GM12892 (cell line): ENCODE data around the gene PFKP.

Experiments
- DNase-seq: peaks from one replicate; pipeline ENCODE4 v3.0.0; 2011; ENCODE audit not compliant: insufficient read length
- FAIRE-seq: peaks from 2 replicates; lab custom pipeline; 2011; peaks lifted over from hg19 to GRCh38; lab: Jason Lieb, UNC
- POLR2A ChIP-seq: IDR thresholded peaks from 2 replicates; pipeline ENCODE4 v1.6.1; 2011; ENCODE audit warnings: low read depth, low read length, control low read depth
- POLR2AphosphoS5 ChIP-seq: IDR thresholded peaks from 2 replicates; pipeline ENCODE4 v1.6.1; 2011; ENCODE audit warnings: low read depth, low read length, control low read depth
- TAF1 ChIP-seq: IDR thresholded peaks from 2 replicates; pipeline ENCODE4 v1.6.1; 2011; ENCODE audit warnings: low read depth, mild to moderate bottlenecking, control low read depth, low read length, borderline replicate concordance

The PFKP gene

GRCh38 chr10:3126249-3126648 lies 58.9 kb downstream of the PFKP start:
- no peak for DNase-seq
- no peak for FAIRE-seq
- TF ChIP-seq POLR2AphosphoS5 (no peak), POLR2A (0 out of 2 replicates have a peak, but pooled peaks have one; percentile 17)

DNA sequence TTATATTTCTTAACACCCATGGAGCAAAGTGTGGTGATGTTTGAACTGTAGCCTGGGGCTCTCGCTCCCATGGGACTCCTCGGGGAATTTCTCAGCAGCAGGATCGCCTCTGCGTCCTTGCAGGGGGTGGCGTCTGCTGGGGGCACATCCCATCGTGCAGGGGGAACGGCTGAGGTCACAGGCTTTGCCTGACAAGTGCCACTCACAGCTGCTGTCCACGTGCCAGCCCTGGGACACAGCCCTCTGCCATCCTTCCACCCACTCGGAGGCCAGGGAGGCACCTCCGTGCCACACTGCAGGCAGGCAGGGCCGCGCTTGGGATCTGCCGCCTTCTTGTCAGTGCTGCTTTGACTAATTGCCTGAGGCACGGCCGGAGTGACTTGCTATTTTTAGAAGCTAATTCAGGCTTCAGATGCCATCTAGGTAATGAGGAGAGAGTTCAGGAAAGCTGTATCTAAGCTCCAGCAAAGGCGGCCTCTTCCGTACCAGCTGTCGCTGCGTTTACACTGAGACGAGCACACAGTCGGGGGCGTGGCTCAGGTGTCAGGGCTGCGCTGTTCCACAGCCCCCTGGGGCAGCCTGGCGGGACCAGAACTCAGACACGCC lies 59.5 kb downstream of the PFKP start:
- TF ChIP-seq TAF1 (no peak), POLR2A (no peak), POLR2AphosphoS5 (no peak)
- DNase-seq = no peak
- no peak for FAIRE-seq

DNA sequence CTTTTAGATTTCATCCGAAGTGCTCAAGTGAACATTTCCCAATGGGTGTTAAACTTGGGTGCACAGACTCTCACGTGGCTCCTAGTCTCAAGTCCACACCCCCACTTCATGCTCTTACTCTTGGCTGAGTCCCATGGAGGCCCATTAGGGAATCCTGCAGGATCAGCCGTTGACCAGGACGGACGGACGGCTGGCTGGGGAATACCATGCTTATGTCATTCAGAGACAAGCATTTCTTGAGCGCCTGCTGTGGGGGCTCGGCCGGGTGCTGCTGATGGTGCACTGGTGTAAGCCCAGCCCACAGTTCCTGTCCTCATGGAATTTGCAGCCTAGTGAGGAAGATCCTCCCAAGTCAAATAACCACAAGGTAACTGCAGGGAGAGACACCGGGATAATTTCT lies 60.6 kb downstream of the PFKP start:
- no peak for FAIRE-seq
- no peak for DNase-seq
- TF ChIP-seq TAF1 (no peak), POLR2AphosphoS5 (no peak), POLR2A (no peak; the same call in 1 of the 2 replicates)

- FAIRE-seq (no peak), DNase-seq (no peak)
- no peak; the same call in 1 of the 2 replicates for TF ChIP-seq POLR2AphosphoS5
Measured at GRCh38 chr10:3128379-3129130, 61.2 kb downstream of the PFKP start.

GRCh38 chr10:3129581-3130340 lies 62.4 kb downstream of the PFKP start:
- FAIRE-seq (no peak), DNase-seq (no peak)
- TF ChIP-seq POLR2A (no peak; the same call in 1 of the 2 replicates), TAF1 (no peak), POLR2AphosphoS5 (no peak; the same call in 1 of the 2 replicates)

- FAIRE-seq (no peak), DNase-seq (no peak)
- no peak for TF ChIP-seq TAF1
- no peak for TF ChIP-seq POLR2A
- TF ChIP-seq POLR2AphosphoS5 = no peak
Measured at GRCh38 chr10:3131098-3131497, 63.8 kb downstream of the PFKP start.

DNA sequence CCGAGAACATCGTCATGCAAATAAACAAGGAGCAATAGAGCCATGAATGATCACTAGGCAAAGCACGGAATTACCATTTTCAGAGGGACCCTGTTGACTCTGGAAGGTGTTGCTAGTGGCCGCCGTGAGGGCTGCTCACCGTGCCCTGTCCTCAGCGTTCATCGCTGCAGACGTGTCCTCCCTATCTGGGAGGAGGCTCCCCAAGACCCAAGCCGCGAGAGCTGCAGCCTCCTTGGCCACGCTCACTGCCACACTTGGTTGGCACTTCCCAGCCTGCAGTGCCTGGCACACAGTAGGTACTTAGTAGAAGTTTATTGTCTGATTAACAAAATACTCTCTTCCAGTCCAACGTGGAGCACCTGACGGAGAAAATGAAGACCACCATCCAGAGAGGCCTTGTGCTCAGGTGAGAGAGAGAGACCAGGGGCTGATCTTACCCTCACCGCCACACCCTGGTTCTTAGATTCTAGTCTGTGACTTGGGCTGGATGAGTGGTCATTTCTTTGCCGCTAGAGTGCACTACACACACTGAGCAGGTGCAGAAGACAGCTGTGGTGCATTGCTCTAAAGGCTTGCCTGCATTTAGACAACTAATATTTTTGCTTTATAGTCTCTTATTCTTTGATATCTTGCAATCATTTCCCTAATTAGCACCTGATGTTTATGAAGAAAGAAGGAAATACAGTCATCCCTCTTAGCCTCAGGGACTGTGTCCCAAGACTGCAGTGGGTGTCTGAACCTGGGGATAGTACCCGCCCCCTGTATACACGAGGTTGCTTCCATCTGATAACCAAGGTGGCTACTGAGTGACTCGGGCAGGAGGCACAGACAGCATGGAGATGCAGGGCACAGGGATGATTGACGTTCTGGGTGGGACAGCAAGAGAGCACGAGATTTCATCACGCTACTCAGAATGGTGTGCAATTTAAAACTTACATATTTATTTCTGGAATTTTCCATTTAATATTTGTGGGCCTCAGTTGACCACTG lies 65.0 kb downstream of the PFKP start:
- TF ChIP-seq POLR2A (no peak), POLR2AphosphoS5 (no peak), TAF1 (no peak)
- FAIRE-seq = no peak
- no peak for DNase-seq

DNA sequence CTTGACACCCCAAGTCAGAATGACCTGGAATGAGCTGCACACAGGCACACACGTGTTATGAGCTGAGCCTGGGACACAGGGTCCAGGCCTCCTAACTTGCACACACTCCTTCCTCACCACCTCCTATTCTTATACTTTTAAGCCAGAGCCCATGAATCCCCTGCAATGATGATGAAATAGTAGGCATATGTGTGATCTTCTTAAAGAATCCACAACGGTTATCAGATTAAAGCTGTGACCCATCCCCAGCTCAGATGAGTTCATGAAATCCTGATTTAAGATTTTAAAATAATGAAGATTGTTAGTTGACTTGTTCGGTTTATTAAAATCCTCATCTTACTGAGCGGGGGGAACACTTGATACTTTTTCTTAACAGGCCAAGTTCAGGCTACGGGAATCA lies 66.6 kb downstream of the PFKP start:
- no peak for FAIRE-seq
- no peak for DNase-seq
- no peak for TF ChIP-seq TAF1
- no peak for TF ChIP-seq POLR2A
- no peak for TF ChIP-seq POLR2AphosphoS5

- TF ChIP-seq POLR2A (no peak), TAF1 (no peak), POLR2AphosphoS5 (no peak)
- FAIRE-seq = no peak
- no peak for DNase-seq
Measured at GRCh38 chr10:3135006-3135405, 67.7 kb downstream of the PFKP start.

- FAIRE-seq (no peak), DNase-seq (no peak)
- TF ChIP-seq TAF1 = no peak
- no peak for TF ChIP-seq POLR2A
Measured at GRCh38 chr10:3136336-3136735, 69.0 kb downstream of the PFKP start.

DNA sequence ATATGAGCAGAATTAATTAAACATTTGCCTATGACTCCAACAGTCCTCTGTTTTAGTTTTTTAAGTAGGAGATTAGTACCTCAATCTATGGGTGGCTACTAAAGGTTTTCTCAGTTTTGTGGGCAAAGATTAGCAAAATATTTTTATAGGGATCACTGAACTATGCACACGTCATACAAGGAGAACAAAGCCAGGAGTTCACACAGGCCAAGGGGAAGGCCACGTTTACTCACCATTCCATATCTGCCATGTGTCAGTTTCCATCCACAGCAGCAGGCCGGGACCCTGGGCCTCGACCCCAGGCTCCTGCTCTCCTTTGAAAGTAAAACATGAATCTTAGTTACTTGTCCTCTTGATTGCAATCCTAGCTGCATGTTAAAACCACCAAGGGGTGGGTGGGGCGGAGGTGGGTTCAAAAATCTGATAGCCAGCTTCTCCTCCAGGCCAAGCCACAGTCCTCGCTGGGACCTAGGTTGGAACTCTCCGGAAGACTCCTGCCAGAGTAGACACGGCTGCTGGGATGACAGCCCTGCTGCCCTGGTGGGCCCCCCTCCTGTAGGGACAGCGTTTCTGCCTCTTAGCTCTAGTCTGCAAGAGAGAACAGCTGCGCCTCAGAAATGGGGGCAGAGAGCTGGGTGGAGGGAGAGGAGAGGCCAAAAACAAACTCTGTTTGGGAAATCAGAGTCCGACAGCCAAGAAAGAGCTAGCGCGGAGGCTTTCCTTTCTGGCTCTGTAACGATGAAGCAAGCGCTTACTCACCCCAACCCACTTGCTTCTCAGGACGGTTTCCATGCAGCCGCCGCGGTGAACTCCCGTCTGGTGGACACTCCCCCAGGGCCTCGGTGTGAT lies 69.6 kb downstream of the PFKP start:
- no peak for TF ChIP-seq TAF1
- TF ChIP-seq POLR2A = no peak
- TF ChIP-seq POLR2AphosphoS5 = no peak
- DNase-seq = no peak
- no peak for FAIRE-seq
